Measurements from ENCODE around the gene SPNS2. TPM values are rescaled to one million over a fixed set of nuclear protein-coding genes. Genes with fewer than 3 reads are reported as not detected.

The SPNS2 gene
- total RNA-seq, 2 experiments from 2014 or later, result 0.33 to 0.53 TPM

- H3K27me3 ChIP-seq (ENCODE audit: control insufficient read depth in 1 of 2, insufficient read depth in 2 of 2, low read length in 2 of 2), result no peaks in the 10 kb centered on the region
- H3K27ac ChIP-seq (ENCODE audit: low read depth in 1 of 2, low read length in 2 of 2), result no peak overlapping the region
- ChIA-PET CTCF (no interaction called here), POLR2A (interaction anchor here (1.0 to 1.1 kb wide), 2 partner anchors 12 to 441 kb away, joined by 3 read pairs; no protein-coding TSS in a partner anchor)
- H3K36me3 ChIP-seq (ENCODE audit: insufficient read depth, low read length), result no peaks in the 10 kb centered on the region
- Mint-ChIP-seq H3K27ac (no peak overlapping the region), H3K36me3 (ENCODE audit: low read depth) (no peaks in the 10 kb centered on the region), H3K4me1 (ENCODE audit: low read depth) (peaks cover 21% of the 10 kb centered on the region), H3K27me3 (peaks cover under 1% of the 10 kb centered on the region), H3K4me3 (no peak overlapping the region), H3K9me3 (no peaks in the 10 kb centered on the region)
- no peaks in the 10 kb centered on the region for H3K9me3 ChIP-seq (ENCODE audit: control insufficient read depth in 1 of 2, insufficient read depth in 1 of 2, low read length in 2 of 2)
- TF ChIP-seq CTCF (IDR thresholded peaks at IDR 0.05), result no peak
- DNase-seq (no peak), ATAC-seq (ENCODE audit: poor library complexity) (no peak)
- no peak overlapping the region for H3K4me3 ChIP-seq (ENCODE audit: low read length)
- intact Hi-C loops (cut with DNase I, micrococcal nuclease), result no loop called here
- H3K4me1 ChIP-seq (ENCODE audit: insufficient read depth, low read length), result peaks cover 17% of the 10 kb centered on the region
Observed at GRCh38 chr17:4509923-4510617, 11.4 kb downstream of the SPNS2 start.

- ATAC-seq (ENCODE audit: poor library complexity), result no peak
- H3K27me3 Mint-ChIP-seq, result no peaks in the 10 kb centered on the region
- ChIA-PET CTCF (no interaction called here), POLR2A (interaction anchor here (0.7 to 1.1 kb wide), 2 partner anchors 30 to 441 kb away, joined by 3 read pairs; no protein-coding TSS in a partner anchor)
- Histone ChIP-seq H3K4me1 (ENCODE audit: insufficient read depth, low read length) (peaks cover 17% of the 10 kb centered on the region), H3K27me3 (ENCODE audit: control insufficient read depth in 1 of 2, insufficient read depth in 2 of 2, low read length in 2 of 2) (no peaks in the 10 kb centered on the region), H3K36me3 (ENCODE audit: insufficient read depth, low read length) (no peaks in the 10 kb centered on the region), H3K27ac (ENCODE audit: low read depth in 1 of 2, low read length in 2 of 2) (no peak overlapping the region), H3K9me3 (ENCODE audit: control insufficient read depth in 1 of 2, insufficient read depth in 1 of 2, low read length in 2 of 2) (no peaks in the 10 kb centered on the region), H3K4me3 (ENCODE audit: low read length) (no peak overlapping the region)
- no peak overlapping the region for H3K27ac Mint-ChIP-seq
- H3K36me3 Mint-ChIP-seq (ENCODE audit: low read depth), result no peaks in the 10 kb centered on the region
- no peaks in the 10 kb centered on the region for H3K9me3 Mint-ChIP-seq
- DNase-seq, result no peak
- intact Hi-C loops (cut with DNase I, micrococcal nuclease), result no loop called here
- peaks cover 18% of the 10 kb centered on the region for H3K4me1 Mint-ChIP-seq (ENCODE audit: low read depth)
- no peak overlapping the region for H3K4me3 Mint-ChIP-seq
- TF ChIP-seq CTCF (IDR thresholded peaks at IDR 0.05), result no peak
Observed at GRCh38 chr17:4510618-4510941, 11.9 kb downstream of the SPNS2 start.

GRCh38 chr17:4511199-4511932, 12.7 kb downstream of the SPNS2 start:
- H3K4me1 Mint-ChIP-seq (ENCODE audit: low read depth), result peaks cover 18% of the 10 kb centered on the region
- Histone ChIP-seq H3K9me3 (ENCODE audit: control insufficient read depth in 1 of 2, insufficient read depth in 1 of 2, low read length in 2 of 2) (no peaks in the 10 kb centered on the region), H3K4me3 (ENCODE audit: low read length) (no peak overlapping the region), H3K27me3 (ENCODE audit: control insufficient read depth in 1 of 2, insufficient read depth in 2 of 2, low read length in 2 of 2) (no peaks in the 10 kb centered on the region), H3K27ac (ENCODE audit: low read depth in 1 of 2, low read length in 2 of 2) (no peak overlapping the region), H3K4me1 (ENCODE audit: insufficient read depth, low read length) (peaks cover 17% of the 10 kb centered on the region), H3K36me3 (ENCODE audit: insufficient read depth, low read length) (no peaks in the 10 kb centered on the region)
- TF ChIP-seq CTCF (IDR thresholded peaks at IDR 0.05), result no peak
- H3K27me3 Mint-ChIP-seq, result no peaks in the 10 kb centered on the region
- no peak overlapping the region for H3K27ac Mint-ChIP-seq
- CTCF ChIA-PET, result no interaction called here
- no peaks in the 10 kb centered on the region for H3K36me3 Mint-ChIP-seq (ENCODE audit: low read depth)
- ATAC-seq (ENCODE audit: poor library complexity) (no peak), DNase-seq (no peak)
- H3K4me3 Mint-ChIP-seq, result no peak overlapping the region
- POLR2A ChIA-PET, result interaction anchor here (0.7 kb wide), 1 partner anchor 31 kb away, joined by 3 read pairs; no protein-coding TSS in a partner anchor
- intact Hi-C loops (cut with DNase I, micrococcal nuclease), result no loop called here
- H3K9me3 Mint-ChIP-seq, result no peaks in the 10 kb centered on the region

Data from CD4-positive, alpha-beta T cell (primary cell).